A549 (cell line): ENCODE data around the gene LAT. TPM values are rescaled to one million over a fixed set of nuclear protein-coding genes. Genes with fewer than 3 reads are reported as not detected.

Experiments
- ATAC-seq, 2 experiments: fragments of 200-7000 bp in 1 of 2; fragments of >200 bp in 1 of 2; cut with Nextera tagmentation in 1 of 2; cut with Tn5 transposase in 1 of 2; 3 replicates each; pipeline versions ENCODE4 v1.8.0 to v1.9.1; 2018 to 2020; ENCODE audit warnings: mild to moderate bottlenecking in 1 of 2, moderate library complexity in 1 of 2
- CTCF ChIA-PET: fragments of 300-600 bp; sonication (Branson Sonifier 250); formaldehyde crosslinking; extraction: SDS; loops from one replicate; lab custom pipeline; 2021; ENCODE audit warnings: antibody characterized with exemption, inconsistent platforms; lab: Yijun Ruan, JAX
- POLR2A ChIA-PET: fragments of 350-600 bp; formaldehyde crosslinking; extraction: SDS; loops from one replicate; lab custom pipeline; 2021; ENCODE audit warnings: antibody characterized with exemption, inconsistent platforms; lab: Yijun Ruan, JAX
- DNase-seq, 2 experiments: peaks; one replicate each; pipeline versions ENCODE4 v3.0.0 to v3.0.0-alpha.2; 2011 to 2016; ENCODE audit warnings: low read depth in 1 of 2, low spot score in 1 of 2
- FAIRE-seq: peaks from 2 replicates; lab custom pipeline; 2011; peaks lifted over from hg19 to GRCh38; lab: Jason Lieb, UNC
- H3K27ac ChIP-seq, 2 experiments: fragments of >200 bp; sonication (Bioruptor Twin); formaldehyde crosslinking; 3 replicates each; pipeline ENCODE4 v1.5.1; 2016 to 2017
- H3K4me1 ChIP-seq: fragments of >200 bp; sonication (Bioruptor Twin); formaldehyde crosslinking; 3 replicates; pipeline ENCODE4 v1.6.1; 2016
- H3K4me2 ChIP-seq: fragments of >200 bp; sonication (Bioruptor Twin); formaldehyde crosslinking; 3 replicates; pipeline ENCODE4 v1.6.1; 2016
- H3K4me3 ChIP-seq: fragments of >200 bp; sonication (Bioruptor Twin); formaldehyde crosslinking; 3 replicates; pipeline ENCODE4 v1.5.1; 2016
- H3K9me3 ChIP-seq: fragments of >200 bp; sonication (Bioruptor Twin); formaldehyde crosslinking; 3 replicates; pipeline ENCODE4 v1.6.1; 2016
- BHLHE40 ChIP-seq: IDR thresholded peaks from 2 replicates; pipeline ENCODE4 v1.6.1; 2012; ENCODE audit warnings: low read depth, low read length, inconsistent platforms
- CBX2 ChIP-seq: fragments of 200-600 bp; sonication (generic); IDR thresholded peaks from 2 replicates; pipeline ENCODE4 v1.6.1; 2016; ENCODE audit warnings: low read depth, mild to moderate bottlenecking, borderline replicate concordance
- CEBPB ChIP-seq, 2 experiments: fragments of >200 bp in 1 of 2; sonication (Bioruptor Twin) in 1 of 2; formaldehyde crosslinking in 1 of 2; IDR thresholded peaks; 2 replicates each; pipeline ENCODE4 v1.6.1; 2012 to 2016
- CHD4 ChIP-seq: fragments of 200-600 bp; sonication (generic); IDR thresholded peaks from 2 replicates; pipeline ENCODE4 v1.6.1; 2016; ENCODE audit warnings: antibody characterized with exemption, mild to moderate bottlenecking, borderline replicate concordance
- EHF ChIP-seq: fragments of 250-450 bp; sonication (Bioruptor Pico); IDR thresholded peaks from 2 replicates; pipeline ENCODE4 v1.5.0; 2020; ENCODE audit warnings: mild to moderate bottlenecking
- EP300 ChIP-seq, 2 experiments: fragments of >200 bp; sonication (Bioruptor Twin); formaldehyde crosslinking; IDR thresholded peaks; 2 replicates in 1 of 2; 3 replicates in 1 of 2; pipeline ENCODE4 v1.6.1; 2016 to 2017
- FOXS1 ChIP-seq: fragments of 250-450 bp; sonication (Bioruptor Pico); IDR thresholded peaks from 2 replicates; pipeline ENCODE4 v1.5.0; 2020; ENCODE audit warnings: mild to moderate bottlenecking, moderate library complexity
- HEYL ChIP-seq: fragments of 250-450 bp; sonication (Bioruptor Pico); IDR thresholded peaks from 2 replicates; pipeline ENCODE4 v1.8.0; 2021; ENCODE audit warnings: mild to moderate bottlenecking, moderate library complexity
- HOXA7 ChIP-seq: fragments of 250-450 bp; sonication (Bioruptor Pico); IDR thresholded peaks from 2 replicates; pipeline ENCODE4 v1.5.0; 2020; ENCODE audit warnings: mild to moderate bottlenecking, moderate library complexity
- HOXB13 ChIP-seq: fragments of 250-450 bp; sonication (Bioruptor Pico); IDR thresholded peaks from 2 replicates; pipeline ENCODE4 v1.5.0; 2020; ENCODE audit warnings: low read depth, mild to moderate bottlenecking, moderate library complexity
- HOXB5 ChIP-seq: fragments of 250-450 bp; sonication (Bioruptor Pico); IDR thresholded peaks from 2 replicates; pipeline ENCODE4 v1.5.0; 2020; ENCODE audit warnings: mild to moderate bottlenecking, moderate library complexity
- JUNB ChIP-seq: fragments of >200 bp; sonication (Bioruptor Twin); formaldehyde crosslinking; IDR thresholded peaks from 2 replicates; pipeline ENCODE4 v1.6.1; 2016
- KDM5A ChIP-seq: fragments of 200-600 bp; sonication (generic); IDR thresholded peaks from 2 replicates; pipeline ENCODE4 v1.6.1; 2016; ENCODE audit warnings: antibody characterized with exemption, mild to moderate bottlenecking
- MAX ChIP-seq: IDR thresholded peaks from 2 replicates; pipeline ENCODE4 v1.6.1; 2012
- MAZ ChIP-seq: fragments of 150-350 bp; IDR thresholded peaks from 2 replicates; pipeline ENCODE4 v1.6.1; 2014; ENCODE audit warnings: antibody characterized with exemption, low read depth, low read length, borderline replicate concordance
- MYC ChIP-seq: IDR thresholded peaks from 2 replicates; pipeline ENCODE4 v1.6.1; 2012; ENCODE audit warnings: mild to moderate bottlenecking, inconsistent platforms, low read length, improper control_type of control experiment, borderline replicate concordance
- NFE2L2 ChIP-seq: fragments of 150-350 bp; conservative IDR thresholded peaks from 2 replicates; pipeline ENCODE4 v1.6.1; 2014; ENCODE audit warnings: low read length
- NR3C1 ChIP-seq: fragments of >200 bp; sonication (Bioruptor Twin); formaldehyde crosslinking; IDR thresholded peaks from 3 replicates; pipeline ENCODE4 v1.6.1; 2017
- POLR2A ChIP-seq: IDR thresholded peaks from 2 replicates; pipeline ENCODE4 v1.6.1; 2012; ENCODE audit warnings: mild to moderate bottlenecking, low read length
- RCOR1 ChIP-seq: fragments of 150-350 bp; IDR thresholded peaks from 2 replicates; pipeline ENCODE4 v1.6.1; 2014; ENCODE audit warnings: antibody characterized with exemption, low read length, low read depth
- RFX5 ChIP-seq: fragments of 450-650 bp; IDR thresholded peaks from 2 replicates; pipeline ENCODE4 v1.7.1; 2014; ENCODE audit warnings: antibody characterized with exemption, mild to moderate bottlenecking, moderate library complexity
- RNF2 ChIP-seq: fragments of 200-600 bp; sonication (generic); IDR thresholded peaks from 2 replicates; pipeline ENCODE4 v1.6.1; 2016; ENCODE audit warnings: low read depth, mild to moderate bottlenecking, antibody characterized with exemption, moderate library complexity, borderline replicate concordance
- ZFP36 ChIP-seq: fragments of 450-650 bp; IDR thresholded peaks from 2 replicates; pipeline ENCODE4 v1.6.1; 2014; ENCODE audit warnings: borderline replicate concordance; ENCODE audit not compliant: partially characterized antibody
- ZSCAN20 ChIP-seq: fragments of 250-450 bp; sonication (Bioruptor Pico); IDR thresholded peaks from 2 replicates; pipeline ENCODE4 v1.8.0; 2022; ENCODE audit warnings: mild to moderate bottlenecking, moderate library complexity
- WGBS: methylation state at CpG from one replicate; pipeline ENCODE4 v1.1.6; 2017; ENCODE audit errors: missing lambda C conversion rate; 5-methylcytosine and 5-hydroxymethylcytosine counted together
- polyA plus RNA-seq, 4 experiments: library from polyadenylated mRNA; depleted of rRNA in 3 of 4; stranded (reverse); fragments of >200 nt; fragmentation: RNase III in 1 of 4; extraction: RNeasy Plus Mini Kit Qiagen cat#74134 plus additional on column Dnase treatment in 1 of 4; gene quantifications; 2 replicates in 3 of 4; 3 replicates in 1 of 4; pipeline ENCODE4 v1.2.3, GENCODE V29; 2011 to 2017
- TF ChIP-seq, protein P1 (sequence below): fragments of >200 bp; sonication (Bioruptor Twin); formaldehyde crosslinking; IDR thresholded peaks from 3 replicates; pipeline ENCODE4 v1.5.1; 2016
- TF ChIP-seq, protein P2 (sequence below): fragments of 150-350 bp; IDR thresholded peaks from 2 replicates; pipeline ENCODE4 v1.6.1; 2014; ENCODE audit warnings: low read depth, mild to moderate bottlenecking, low read length
- TF ChIP-seq, protein P3 (sequence below): fragments of >200 bp; sonication (Bioruptor Twin); formaldehyde crosslinking; IDR thresholded peaks from 2 replicates; pipeline ENCODE4 v1.6.1; 2016

Gene LAT
- polyA plus RNA-seq, 2 of the 4 experiments (the other 2 are of a cell fraction): 0.85 to 3.3 TPM

DNA sequence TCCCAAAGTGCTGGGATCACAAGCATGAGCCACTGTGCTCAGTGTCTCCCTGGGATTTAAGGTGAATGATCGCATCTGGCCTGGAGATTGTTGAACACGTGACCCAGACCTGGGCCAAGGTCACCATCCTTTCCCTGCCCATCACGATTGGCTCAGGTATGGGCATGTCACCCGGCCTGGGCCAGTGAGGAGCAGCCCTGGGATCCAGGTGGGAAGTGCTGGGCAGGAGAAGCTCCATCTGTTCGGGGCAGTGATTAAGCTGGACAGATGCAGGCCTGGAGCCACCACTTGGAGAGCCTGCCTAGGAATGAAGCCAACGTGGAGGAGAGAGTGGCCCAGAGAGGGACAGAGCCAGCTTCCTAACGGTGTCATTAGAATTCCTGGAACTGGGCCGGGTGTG is 6.8 kb downstream of the LAT start (continued):
- no peak for TF ChIP-seq ZFP36
- TF ChIP-seq HEYL (CRISPR knock-in tag): no peak
- TF ChIP-seq HOXA7 (CRISPR knock-in tag): no peak
- no peak for TF ChIP-seq MAX
- TF ChIP-seq CHD4: no peak
- no peak for TF ChIP-seq POLR2A
- no peak for TF ChIP-seq NR3C1

GRCh38 chr16:28992496-28992895 is 7.6 kb downstream of the LAT start:
- Histone ChIP-seq H3K4me1 (no peaks in the 10 kb centered on the region), H3K4me3 (no peak overlapping the region), H3K4me2 (no peak overlapping the region), H3K9me3 (no peaks in the 10 kb centered on the region), H3K27ac (no peak overlapping the region)
- TF ChIP-seq RFX5 (no peak), CEBPB (IDR thresholded peaks at IDR 0.05) (no peak), EHF (no peak), MAZ (no peak), EP300 (IDR thresholded peaks at IDR 0.05) (no peak), KDM5A (no peak), NR3C1 (no peak)
- TF ChIP-seq, protein P1, sequence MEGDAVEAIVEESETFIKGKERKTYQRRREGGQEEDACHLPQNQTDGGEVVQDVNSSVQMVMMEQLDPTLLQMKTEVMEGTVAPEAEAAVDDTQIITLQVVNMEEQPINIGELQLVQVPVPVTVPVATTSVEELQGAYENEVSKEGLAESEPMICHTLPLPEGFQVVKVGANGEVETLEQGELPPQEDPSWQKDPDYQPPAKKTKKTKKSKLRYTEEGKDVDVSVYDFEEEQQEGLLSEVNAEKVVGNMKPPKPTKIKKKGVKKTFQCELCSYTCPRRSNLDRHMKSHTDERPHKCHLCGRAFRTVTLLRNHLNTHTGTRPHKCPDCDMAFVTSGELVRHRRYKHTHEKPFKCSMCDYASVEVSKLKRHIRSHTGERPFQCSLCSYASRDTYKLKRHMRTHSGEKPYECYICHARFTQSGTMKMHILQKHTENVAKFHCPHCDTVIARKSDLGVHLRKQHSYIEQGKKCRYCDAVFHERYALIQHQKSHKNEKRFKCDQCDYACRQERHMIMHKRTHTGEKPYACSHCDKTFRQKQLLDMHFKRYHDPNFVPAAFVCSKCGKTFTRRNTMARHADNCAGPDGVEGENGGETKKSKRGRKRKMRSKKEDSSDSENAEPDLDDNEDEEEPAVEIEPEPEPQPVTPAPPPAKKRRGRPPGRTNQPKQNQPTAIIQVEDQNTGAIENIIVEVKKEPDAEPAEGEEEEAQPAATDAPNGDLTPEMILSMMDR: no peak
- FAIRE-seq: no peak
- CTCF ChIA-PET: interaction anchor here (0.6 to 1.1 kb wide), 3 partner anchors 12 to 60 kb away, joined by 3 to 5 read pairs (median 4); partner anchors contain the start of gene CD19
- POLR2A ChIA-PET: no interaction called here
- 89% methylated on average over 10 of the region's 10 CpGs for WGBS
- ATAC-seq: no peak
- DNase-seq: no peak

DNA sequence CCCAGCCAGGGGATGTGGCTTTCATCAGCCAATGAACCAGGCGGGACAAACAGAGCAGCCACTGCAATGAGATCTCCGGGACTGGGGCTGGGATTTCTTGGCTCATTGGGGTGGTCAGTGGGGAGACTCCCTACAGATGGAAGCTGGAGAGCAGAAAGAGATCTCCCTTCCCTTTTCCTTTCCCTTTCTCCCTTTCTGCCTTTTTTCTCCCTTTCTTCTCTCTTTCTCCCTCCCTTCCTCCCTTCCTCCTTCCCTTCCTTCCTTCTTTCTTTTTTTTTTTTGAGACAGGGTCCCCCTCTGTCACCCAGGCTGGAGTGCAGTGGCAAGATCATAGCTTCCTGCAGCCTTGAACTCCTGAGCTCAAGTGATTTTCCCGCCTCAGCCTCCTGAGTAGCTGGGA is 14.0 kb downstream of the LAT start:
- CTCF ChIA-PET: interaction anchor here (0.6 to 1.4 kb wide), 4 partner anchors 12 to 23 kb away, joined by 3 to 4 read pairs (median 4); partner anchors contain the start of gene LAT
- no peak overlapping the region for H3K27ac ChIP-seq
- TF ChIP-seq, protein P2, sequence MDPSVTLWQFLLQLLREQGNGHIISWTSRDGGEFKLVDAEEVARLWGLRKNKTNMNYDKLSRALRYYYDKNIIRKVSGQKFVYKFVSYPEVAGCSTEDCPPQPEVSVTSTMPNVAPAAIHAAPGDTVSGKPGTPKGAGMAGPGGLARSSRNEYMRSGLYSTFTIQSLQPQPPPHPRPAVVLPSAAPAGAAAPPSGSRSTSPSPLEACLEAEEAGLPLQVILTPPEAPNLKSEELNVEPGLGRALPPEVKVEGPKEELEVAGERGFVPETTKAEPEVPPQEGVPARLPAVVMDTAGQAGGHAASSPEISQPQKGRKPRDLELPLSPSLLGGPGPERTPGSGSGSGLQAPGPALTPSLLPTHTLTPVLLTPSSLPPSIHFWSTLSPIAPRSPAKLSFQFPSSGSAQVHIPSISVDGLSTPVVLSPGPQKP: no peak
- TF ChIP-seq RCOR1 (no peak), KDM5A (no peak), FOXS1 (CRISPR knock-in tag) (no peak), HOXB5 (CRISPR knock-in tag) (no peak), RNF2 (no peak), HOXB13 (CRISPR knock-in tag) (no peak), MYC (no peak), ZSCAN20 (CRISPR knock-in tag) (no peak), BHLHE40 (no peak), CBX2 (no peak), HOXA7 (CRISPR knock-in tag) (no peak), NFE2L2 (no peak), JUNB (no peak)
- TF ChIP-seq, protein P1: no peak
- TF ChIP-seq, protein P3, sequence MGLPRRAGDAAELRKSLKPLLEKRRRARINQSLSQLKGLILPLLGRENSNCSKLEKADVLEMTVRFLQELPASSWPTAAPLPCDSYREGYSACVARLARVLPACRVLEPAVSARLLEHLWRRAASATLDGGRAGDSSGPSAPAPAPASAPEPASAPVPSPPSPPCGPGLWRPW: no peak
- TF ChIP-seq, all 56 proteins: peak for 0
- no peaks in the 10 kb centered on the region for H3K4me1 ChIP-seq
- H3K9me3 ChIP-seq: no peaks in the 10 kb centered on the region
- FAIRE-seq: no peak
- no peak overlapping the region for H3K4me3 ChIP-seq
- no peak for DNase-seq
- H3K4me2 ChIP-seq: no peak overlapping the region
- no peak for ATAC-seq
- POLR2A ChIA-PET: no interaction called here
- WGBS: 63% methylated on average over 3 of the region's 3 CpGs
